Measurements from ENCODE around the gene CCDC178. TPM values are rescaled to one million over a fixed set of nuclear protein-coding genes. Genes with fewer than 3 reads are reported as not detected.

Gene CCDC178, protein sequence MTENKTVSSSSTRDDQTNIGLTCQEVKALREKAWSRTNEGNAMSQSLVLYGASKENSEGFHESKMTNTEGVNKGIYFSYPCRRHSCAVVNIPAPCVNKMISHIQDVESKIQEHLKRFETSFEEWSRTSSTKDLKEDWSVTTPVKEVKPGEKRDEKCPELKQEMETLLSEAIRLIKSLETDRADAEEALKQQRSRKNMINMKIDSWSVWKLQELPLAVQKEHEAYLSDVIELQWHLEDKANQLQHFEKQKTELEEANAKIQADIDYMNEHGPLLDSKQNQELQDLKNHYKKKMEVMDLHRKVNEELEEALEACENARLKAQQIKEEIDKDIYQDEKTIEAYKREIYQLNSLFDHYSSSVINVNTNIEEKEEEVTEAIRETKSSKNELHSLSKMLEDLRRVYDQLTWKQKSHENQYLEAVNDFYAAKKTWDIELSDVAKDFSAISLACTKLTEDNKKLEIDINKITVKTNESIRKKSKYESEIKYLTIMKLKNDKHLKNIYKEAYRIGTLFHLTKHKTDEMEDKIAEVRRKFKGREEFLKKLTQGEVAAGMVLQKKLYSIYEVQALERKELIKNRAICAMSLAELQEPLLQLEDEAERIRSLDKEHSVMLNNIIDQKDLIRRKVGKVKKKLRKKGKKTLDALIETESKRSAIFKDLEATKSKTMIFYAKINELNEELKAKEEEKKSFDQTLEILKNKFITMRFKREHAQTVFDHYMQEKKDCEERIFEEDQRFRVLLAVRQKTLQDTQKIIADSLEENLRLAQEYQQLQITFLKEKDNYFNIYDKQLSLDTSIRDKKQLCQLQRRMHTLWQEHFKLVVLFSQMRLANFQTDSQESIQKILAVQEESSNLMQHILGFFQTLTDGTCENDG
- not detected for polyA plus RNA-seq (2013)

DNA sequence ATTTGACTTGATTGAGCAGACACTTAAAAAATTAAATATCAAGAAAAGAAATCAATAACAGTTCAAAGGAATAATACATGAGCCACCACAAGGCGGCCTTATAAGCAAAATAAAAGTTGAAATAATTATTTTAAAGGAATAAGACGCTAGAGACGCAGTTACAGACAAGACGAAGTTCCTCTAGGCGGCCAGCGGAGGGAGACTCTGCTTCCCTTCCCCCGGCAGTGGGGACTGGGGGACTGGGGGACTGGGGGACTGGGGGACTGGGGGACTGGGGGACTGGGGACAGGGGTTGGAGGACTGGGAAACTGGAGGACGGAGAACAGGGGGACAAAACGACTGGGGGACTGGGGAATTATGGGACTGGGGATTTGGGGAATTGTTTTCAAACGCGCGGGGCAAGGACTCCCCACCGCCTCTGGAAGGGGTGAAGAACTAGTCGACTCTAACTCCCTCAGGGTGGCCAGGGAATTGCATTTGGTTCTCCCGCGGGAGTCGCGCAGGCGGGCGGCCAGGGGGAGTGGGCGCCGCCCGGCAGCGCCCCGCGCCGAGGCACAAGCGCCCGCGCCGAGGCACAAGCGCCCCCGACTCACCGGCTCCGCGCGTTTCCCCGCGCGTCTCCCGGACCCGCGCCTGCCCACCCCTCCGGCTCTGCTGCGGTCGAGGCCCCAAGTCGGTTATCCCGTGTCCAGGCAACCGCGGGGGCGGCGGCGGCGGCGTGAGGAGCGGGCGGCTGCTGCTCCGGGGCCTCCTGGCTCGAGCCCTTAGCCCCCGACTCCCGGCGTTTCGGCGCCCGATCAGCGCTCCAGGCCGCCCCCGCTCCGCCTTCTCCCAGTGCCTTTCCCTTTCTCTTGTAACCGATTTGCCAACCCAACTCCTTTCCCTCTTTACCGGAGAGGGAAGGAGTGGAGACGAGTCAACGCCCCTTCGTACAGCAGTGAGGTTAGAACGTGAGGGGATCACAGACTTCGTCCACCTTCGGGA lies at the start of gene CCDC178:
CCDC178 (minus strand) TSS at position 662 of the 984 bp plus-strand sequence. CDS start 28,633 bp downstream, outside the sequence.
- H3K9me3 ChIP-seq (ENCODE audit: control extremely low read depth in 1 of 5, control insufficient read depth in 4 of 5, insufficient read depth in 2 of 5, low read depth in 1 of 5, low read length in 4 of 5): peaks cover 0 to 2% (median 0%) of the 10 kb centered on the region in 5 experiments
- H3K36me3 ChIP-seq (ENCODE audit: control insufficient read depth in 4 of 4, insufficient read depth in 4 of 4, low read length in 3 of 4): no peaks in the 10 kb centered on the region
- DNase-seq: peak; percentile 22 to 72 (median 58)
- peak within 1 kb of the TSS in 6 of 7 experiments; percentile 8 to 66 (median 38) for H3K4me3 ChIP-seq (ENCODE audit: control insufficient read depth in 1 of 7, extremely low read depth in 1 of 7, insufficient read depth in 4 of 7, low read depth in 2 of 7, low read length in 6 of 7)
- no peak within 1 kb of the TSS for H3K27ac ChIP-seq (ENCODE audit: insufficient read depth in 1 of 2, low read depth in 1 of 2, low read length in 2 of 2, poor library complexity in 1 of 2, severe bottlenecking in 2 of 2)
- 3% methylated on average over 45 of the region's 77 CpGs for WGBS (ENCODE audit: insufficient coverage)
- H3K4me1 ChIP-seq (ENCODE audit: control extremely low read depth in 1 of 4, control insufficient read depth in 4 of 4, insufficient read depth in 4 of 4, low read length in 3 of 4): peaks cover 0 to 6% (median 3%) of the 10 kb centered on the region in 4 experiments
- ChIA-PET POLR2A (no interaction called here), CTCF (no interaction called here)
- H3K27me3 ChIP-seq (replicated peaks in 2 of 5; ENCODE audit: control insufficient read depth in 4 of 5, insufficient read depth in 5 of 5, low read length in 4 of 5): peaks cover 5 to 45% (median 16%) of the 10 kb centered on the region in 5 experiments

DNA sequence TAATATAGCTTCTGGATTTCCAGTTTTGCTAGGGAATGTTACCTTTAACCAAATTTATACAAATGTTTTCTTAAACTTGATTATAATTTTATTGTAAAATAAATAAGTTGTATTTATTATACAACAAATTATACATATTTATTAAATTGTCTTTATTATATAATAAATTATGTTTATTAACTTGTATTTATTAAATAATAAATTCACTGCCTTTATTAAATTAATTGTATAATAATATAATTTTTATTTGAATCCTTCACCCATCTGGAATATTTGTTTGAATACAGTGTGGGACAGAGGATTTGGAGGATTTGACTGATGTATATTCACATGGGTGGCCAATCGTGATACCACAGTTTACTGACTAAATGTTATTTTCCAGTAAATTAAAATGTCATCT lies 43.4 kb upstream of the CCDC178 start:
- WGBS (ENCODE audit: insufficient coverage): no CpG with 5 or more reads among the region's 1 CpG
- POLR2A ChIA-PET: no interaction called here

GRCh38 chr18:33472509-33472908 lies 32.0 kb upstream of the CCDC178 start:
- no peaks in the 10 kb centered on the region for H3K9me3 ChIP-seq (ENCODE audit: control extremely low read depth in 1 of 5, control insufficient read depth in 4 of 5, insufficient read depth in 2 of 5, low read depth in 1 of 5, low read length in 4 of 5)
- ChIA-PET POLR2A (no interaction called here), CTCF (no interaction called here)
- DNase-seq: no peak
- no peaks in the 10 kb centered on the region for H3K27me3 ChIP-seq (replicated peaks in 2 of 5; ENCODE audit: control insufficient read depth in 4 of 5, insufficient read depth in 5 of 5, low read length in 4 of 5)
- WGBS (ENCODE audit: insufficient coverage): no CpG with 5 or more reads among the region's 3 CpGs
- no peaks in the 10 kb centered on the region for H3K4me1 ChIP-seq (ENCODE audit: control extremely low read depth in 1 of 4, control insufficient read depth in 4 of 4, insufficient read depth in 4 of 4, low read length in 3 of 4)
- no peaks in the 10 kb centered on the region for H3K36me3 ChIP-seq (ENCODE audit: control insufficient read depth in 4 of 4, insufficient read depth in 4 of 4, low read length in 3 of 4)
- no peak overlapping the region for H3K27ac ChIP-seq (ENCODE audit: insufficient read depth in 1 of 2, low read depth in 1 of 2, low read length in 2 of 2, poor library complexity in 1 of 2, severe bottlenecking in 2 of 2)
- H3K4me3 ChIP-seq (ENCODE audit: control insufficient read depth in 1 of 7, extremely low read depth in 1 of 7, insufficient read depth in 4 of 7, low read depth in 2 of 7, low read length in 6 of 7): no peak overlapping the region

More for the DNA sequence above, 43.4 kb upstream of the CCDC178 start:
- H3K27me3 ChIP-seq (replicated peaks in 2 of 5; ENCODE audit: control insufficient read depth in 4 of 5, insufficient read depth in 5 of 5, low read length in 4 of 5): no peaks in the 10 kb centered on the region
- H3K4me3 ChIP-seq (ENCODE audit: control insufficient read depth in 1 of 7, extremely low read depth in 1 of 7, insufficient read depth in 4 of 7, low read depth in 2 of 7, low read length in 6 of 7): no peak overlapping the region
- no peak for DNase-seq
- no peaks in the 10 kb centered on the region for H3K4me1 ChIP-seq (ENCODE audit: control extremely low read depth in 1 of 4, control insufficient read depth in 4 of 4, insufficient read depth in 4 of 4, low read length in 3 of 4)
- no peaks in the 10 kb centered on the region for H3K36me3 ChIP-seq (ENCODE audit: control insufficient read depth in 4 of 4, insufficient read depth in 4 of 4, low read length in 3 of 4)
- H3K27ac ChIP-seq (ENCODE audit: insufficient read depth in 1 of 2, low read depth in 1 of 2, low read length in 2 of 2, poor library complexity in 1 of 2, severe bottlenecking in 2 of 2): no peak overlapping the region
- CTCF ChIA-PET: no interaction called here
- peaks cover 0 to 1% (median 0%) of the 10 kb centered on the region in 5 experiments for H3K9me3 ChIP-seq (ENCODE audit: control extremely low read depth in 1 of 5, control insufficient read depth in 4 of 5, insufficient read depth in 2 of 5, low read depth in 1 of 5, low read length in 4 of 5)

- no peak for DNase-seq
- H3K27me3 ChIP-seq (replicated peaks in 2 of 5; ENCODE audit: control insufficient read depth in 4 of 5, insufficient read depth in 5 of 5, low read length in 4 of 5): no peaks in the 10 kb centered on the region
- no peaks in the 10 kb centered on the region for H3K36me3 ChIP-seq (ENCODE audit: control insufficient read depth in 4 of 4, insufficient read depth in 4 of 4, low read length in 3 of 4)
- no peaks in the 10 kb centered on the region for H3K4me1 ChIP-seq (ENCODE audit: control extremely low read depth in 1 of 4, control insufficient read depth in 4 of 4, insufficient read depth in 4 of 4, low read length in 3 of 4)
- H3K4me3 ChIP-seq (ENCODE audit: control insufficient read depth in 1 of 7, extremely low read depth in 1 of 7, insufficient read depth in 4 of 7, low read depth in 2 of 7, low read length in 6 of 7): no peak overlapping the region
- ChIA-PET CTCF (no interaction called here), POLR2A (no interaction called here)
- H3K9me3 ChIP-seq (ENCODE audit: control extremely low read depth in 1 of 5, control insufficient read depth in 4 of 5, insufficient read depth in 2 of 5, low read depth in 1 of 5, low read length in 4 of 5): no peaks in the 10 kb centered on the region
- no peak overlapping the region for H3K27ac ChIP-seq (ENCODE audit: insufficient read depth in 1 of 2, low read depth in 1 of 2, low read length in 2 of 2, poor library complexity in 1 of 2, severe bottlenecking in 2 of 2)
- no CpG with 5 or more reads among the region's 2 CpGs for WGBS (ENCODE audit: insufficient coverage)
These were observed 29.7 kb upstream of the CCDC178 start for GRCh38 chr18:33470216-33470615.

GRCh38 chr18:33469699-33470098 lies 29.2 kb upstream of the CCDC178 start:
- Histone ChIP-seq H3K27me3 (replicated peaks in 2 of 5; ENCODE audit: control insufficient read depth in 4 of 5, insufficient read depth in 5 of 5, low read length in 4 of 5) (no peaks in the 10 kb centered on the region), H3K4me1 (ENCODE audit: control extremely low read depth in 1 of 4, control insufficient read depth in 4 of 4, insufficient read depth in 4 of 4, low read length in 3 of 4) (no peaks in the 10 kb centered on the region), H3K4me3 (ENCODE audit: control insufficient read depth in 1 of 7, extremely low read depth in 1 of 7, insufficient read depth in 4 of 7, low read depth in 2 of 7, low read length in 6 of 7) (no peak overlapping the region), H3K9me3 (ENCODE audit: control extremely low read depth in 1 of 5, control insufficient read depth in 4 of 5, insufficient read depth in 2 of 5, low read depth in 1 of 5, low read length in 4 of 5) (no peaks in the 10 kb centered on the region), H3K36me3 (ENCODE audit: control insufficient read depth in 4 of 4, insufficient read depth in 4 of 4, low read length in 3 of 4) (no peaks in the 10 kb centered on the region), H3K27ac (ENCODE audit: insufficient read depth in 1 of 2, low read depth in 1 of 2, low read length in 2 of 2, poor library complexity in 1 of 2, severe bottlenecking in 2 of 2) (no peak overlapping the region)
- no peak for DNase-seq
- 83% methylated on average over 1 of the region's 3 CpGs for WGBS (ENCODE audit: insufficient coverage)
- CTCF ChIA-PET: no interaction called here
- POLR2A ChIA-PET: interaction anchor here (0.9 kb wide), 1 partner anchor 458 kb away, joined by 3 read pairs; no protein-coding TSS in a partner anchor

DNA sequence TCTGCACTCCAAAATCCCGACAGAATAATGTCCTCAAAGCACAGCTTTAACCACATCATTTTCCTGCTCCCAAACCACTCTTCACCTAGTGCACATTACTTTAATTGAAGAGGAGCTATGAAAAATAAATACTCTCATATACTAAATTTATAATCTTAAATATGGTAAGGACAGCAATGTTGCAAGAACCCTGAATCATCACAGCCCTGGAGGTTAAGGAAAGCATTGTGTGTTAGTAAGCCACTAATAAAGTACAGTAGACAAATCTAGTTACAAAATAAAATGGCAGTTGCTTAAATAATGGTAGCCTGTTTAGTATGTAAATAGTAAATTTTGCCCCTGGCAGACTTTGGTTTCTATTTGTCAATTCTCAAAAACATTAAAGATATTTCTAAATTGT lies 27.0 kb upstream of the CCDC178 start:
- ChIA-PET POLR2A (no interaction called here), CTCF (no interaction called here)
- H3K27ac ChIP-seq (ENCODE audit: insufficient read depth in 1 of 2, low read depth in 1 of 2, low read length in 2 of 2, poor library complexity in 1 of 2, severe bottlenecking in 2 of 2): no peak overlapping the region
- no CpG with 5 or more reads among the region's 1 CpG for WGBS (ENCODE audit: insufficient coverage)
- H3K27me3 ChIP-seq (replicated peaks in 2 of 5; ENCODE audit: control insufficient read depth in 4 of 5, insufficient read depth in 5 of 5, low read length in 4 of 5): no peaks in the 10 kb centered on the region
- no peaks in the 10 kb centered on the region for H3K4me1 ChIP-seq (ENCODE audit: control extremely low read depth in 1 of 4, control insufficient read depth in 4 of 4, insufficient read depth in 4 of 4, low read length in 3 of 4)
- H3K36me3 ChIP-seq (ENCODE audit: control insufficient read depth in 4 of 4, insufficient read depth in 4 of 4, low read length in 3 of 4): no peaks in the 10 kb centered on the region
- peaks cover 0 to 1% (median 0%) of the 10 kb centered on the region in 5 experiments for H3K9me3 ChIP-seq (ENCODE audit: control extremely low read depth in 1 of 5, control insufficient read depth in 4 of 5, insufficient read depth in 2 of 5, low read depth in 1 of 5, low read length in 4 of 5)
- DNase-seq: no peak
- H3K4me3 ChIP-seq (ENCODE audit: control insufficient read depth in 1 of 7, extremely low read depth in 1 of 7, insufficient read depth in 4 of 7, low read depth in 2 of 7, low read length in 6 of 7): no peak overlapping the region

Data from common myeloid progenitor, CD34-positive (primary cell).